ENCODE data around the gene IFNAR2. TPM values are rescaled to one million over a fixed set of nuclear protein-coding genes. Genes with fewer than 3 reads are reported as not detected.

IFNAR2 gene
- polyA plus RNA-seq, 3 donors = 14.0 to 21.6 (median 15.7) TPM

Other genes with a start within 250 kb of the IFNAR2 start
- under 1 TPM in 1 of 3 donors, not detected in 2; 0.13 TPM for gene OLIG2, start 204.0 kb upstream of the IFNAR2 start, polyA plus RNA-seq (ENCODE audit: insufficient read length in 3 of 3)
- gene OLIG1, start 159.8 kb upstream of the IFNAR2 start, polyA plus RNA-seq (ENCODE audit: insufficient read length in 3 of 3) = under 1 TPM; 0.11 to 0.90 (median 0.41) TPM
- gene IL10RB, start 36.4 kb downstream of the IFNAR2 start, polyA plus RNA-seq (ENCODE audit: insufficient read length in 3 of 3) = 10 to 100 TPM; 25.7 to 29.3 (median 25.8) TPM
- gene IFNAR1, start 95.0 kb downstream of the IFNAR2 start, polyA plus RNA-seq (ENCODE audit: insufficient read length in 3 of 3) = 10 to 100 TPM; 35.2 to 40.6 (median 36.2) TPM
- 10 to 100 TPM; 75.0 to 88.7 (median 77.1) TPM for gene IFNGR2, start 173.5 kb downstream of the IFNAR2 start, polyA plus RNA-seq (ENCODE audit: insufficient read length in 3 of 3)

All from renal cortex interstitium (tissue), 3 donors.